ENCODE results near the gene NT5M.

DNA sequence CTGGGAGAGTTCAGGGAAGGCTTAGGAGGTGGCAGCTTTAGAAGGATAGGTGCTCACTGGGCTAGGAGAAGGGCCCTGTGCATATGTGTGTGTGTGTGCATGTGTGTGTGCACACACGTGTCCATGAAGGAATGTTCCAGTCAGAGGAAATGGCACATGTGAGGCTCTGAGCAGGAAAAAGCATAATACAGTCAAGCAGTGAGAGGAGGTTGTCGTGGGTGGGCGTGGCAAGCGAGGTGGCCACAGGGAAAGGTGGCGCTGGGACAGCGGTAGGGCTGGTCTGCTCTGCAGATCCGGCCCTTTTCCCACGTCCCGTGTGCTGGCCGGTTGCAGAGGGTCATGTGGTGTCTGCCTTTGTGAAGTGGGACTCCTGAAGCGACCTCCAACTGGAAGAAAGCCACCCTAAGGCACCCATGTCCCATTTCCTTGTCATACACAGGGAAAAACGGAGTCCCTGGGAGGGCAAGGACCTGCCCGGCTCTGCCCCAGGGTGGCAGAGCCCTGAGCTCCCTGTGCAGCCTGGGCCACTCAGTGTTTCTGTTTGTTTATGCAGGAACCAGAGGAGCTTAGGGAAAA is 40.1 kb downstream of the NT5M start:
- TF ChIP-seq ESRRG (CRISPR knock-in tag; IDR thresholded peaks at IDR 0.05) (no peak), CSDC2 (CRISPR knock-in tag; IDR thresholded peaks at IDR 0.05) (no peak), TOX (CRISPR knock-in tag; IDR thresholded peaks at IDR 0.05; ENCODE audit: borderline replicate concordance) (no peak), ZFP3 (CRISPR knock-in tag; IDR thresholded peaks at IDR 0.05) (no peak), ZFP30 (CRISPR knock-in tag; IDR thresholded peaks at IDR 0.05) (no peak), ARNTL (CRISPR knock-in tag; IDR thresholded peaks at IDR 0.05; ENCODE audit: borderline replicate concordance, low read depth) (no peak), ISL1 (CRISPR knock-in tag; IDR thresholded peaks at IDR 0.05) (no peak)
- TF ChIP-seq, protein P1, sequence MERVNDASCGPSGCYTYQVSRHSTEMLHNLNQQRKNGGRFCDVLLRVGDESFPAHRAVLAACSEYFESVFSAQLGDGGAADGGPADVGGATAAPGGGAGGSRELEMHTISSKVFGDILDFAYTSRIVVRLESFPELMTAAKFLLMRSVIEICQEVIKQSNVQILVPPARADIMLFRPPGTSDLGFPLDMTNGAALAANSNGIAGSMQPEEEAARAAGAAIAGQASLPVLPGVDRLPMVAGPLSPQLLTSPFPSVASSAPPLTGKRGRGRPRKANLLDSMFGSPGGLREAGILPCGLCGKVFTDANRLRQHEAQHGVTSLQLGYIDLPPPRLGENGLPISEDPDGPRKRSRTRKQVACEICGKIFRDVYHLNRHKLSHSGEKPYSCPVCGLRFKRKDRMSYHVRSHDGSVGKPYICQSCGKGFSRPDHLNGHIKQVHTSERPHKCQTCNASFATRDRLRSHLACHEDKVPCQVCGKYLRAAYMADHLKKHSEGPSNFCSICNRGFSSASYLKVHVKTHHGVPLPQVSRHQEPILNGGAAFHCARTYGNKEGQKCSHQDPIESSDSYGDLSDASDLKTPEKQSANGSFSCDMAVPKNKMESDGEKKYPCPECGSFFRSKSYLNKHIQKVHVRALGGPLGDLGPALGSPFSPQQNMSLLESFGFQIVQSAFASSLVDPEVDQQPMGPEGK (CRISPR knock-in tag; IDR thresholded peaks at IDR 0.05; ENCODE audit: borderline replicate concordance), result no peak
- TF ChIP-seq, protein P2, sequence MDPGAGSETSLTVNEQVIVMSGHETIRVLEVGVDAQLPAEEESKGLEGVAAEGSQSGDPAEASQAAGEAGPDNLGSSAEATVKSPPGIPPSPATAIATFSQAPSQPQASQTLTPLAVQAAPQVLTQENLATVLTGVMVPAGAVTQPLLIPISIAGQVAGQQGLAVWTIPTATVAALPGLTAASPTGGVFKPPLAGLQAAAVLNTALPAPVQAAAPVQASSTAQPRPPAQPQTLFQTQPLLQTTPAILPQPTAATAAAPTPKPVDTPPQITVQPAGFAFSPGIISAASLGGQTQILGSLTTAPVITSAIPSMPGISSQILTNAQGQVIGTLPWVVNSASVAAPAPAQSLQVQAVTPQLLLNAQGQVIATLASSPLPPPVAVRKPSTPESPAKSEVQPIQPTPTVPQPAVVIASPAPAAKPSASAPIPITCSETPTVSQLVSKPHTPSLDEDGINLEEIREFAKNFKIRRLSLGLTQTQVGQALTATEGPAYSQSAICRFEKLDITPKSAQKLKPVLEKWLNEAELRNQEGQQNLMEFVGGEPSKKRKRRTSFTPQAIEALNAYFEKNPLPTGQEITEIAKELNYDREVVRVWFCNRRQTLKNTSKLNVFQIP (CRISPR knock-in tag; IDR thresholded peaks at IDR 0.05; ENCODE audit: borderline replicate concordance, low read depth), result no peak
- TF ChIP-seq, protein P3, sequence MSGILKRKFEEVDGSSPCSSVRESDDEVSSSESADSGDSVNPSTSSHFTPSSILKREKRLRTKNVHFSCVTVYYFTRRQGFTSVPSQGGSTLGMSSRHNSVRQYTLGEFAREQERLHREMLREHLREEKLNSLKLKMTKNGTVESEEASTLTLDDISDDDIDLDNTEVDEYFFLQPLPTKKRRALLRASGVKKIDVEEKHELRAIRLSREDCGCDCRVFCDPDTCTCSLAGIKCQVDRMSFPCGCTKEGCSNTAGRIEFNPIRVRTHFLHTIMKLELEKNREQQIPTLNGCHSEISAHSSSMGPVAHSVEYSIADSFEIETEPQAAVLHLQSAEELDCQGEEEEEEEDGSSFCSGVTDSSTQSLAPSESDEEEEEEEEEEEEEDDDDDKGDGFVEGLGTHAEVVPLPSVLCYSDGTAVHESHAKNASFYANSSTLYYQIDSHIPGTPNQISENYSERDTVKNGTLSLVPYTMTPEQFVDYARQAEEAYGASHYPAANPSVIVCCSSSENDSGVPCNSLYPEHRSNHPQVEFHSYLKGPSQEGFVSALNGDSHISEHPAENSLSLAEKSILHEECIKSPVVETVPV (CRISPR knock-in tag; IDR thresholded peaks at IDR 0.05), result no peak
- TF ChIP-seq, protein P4, sequence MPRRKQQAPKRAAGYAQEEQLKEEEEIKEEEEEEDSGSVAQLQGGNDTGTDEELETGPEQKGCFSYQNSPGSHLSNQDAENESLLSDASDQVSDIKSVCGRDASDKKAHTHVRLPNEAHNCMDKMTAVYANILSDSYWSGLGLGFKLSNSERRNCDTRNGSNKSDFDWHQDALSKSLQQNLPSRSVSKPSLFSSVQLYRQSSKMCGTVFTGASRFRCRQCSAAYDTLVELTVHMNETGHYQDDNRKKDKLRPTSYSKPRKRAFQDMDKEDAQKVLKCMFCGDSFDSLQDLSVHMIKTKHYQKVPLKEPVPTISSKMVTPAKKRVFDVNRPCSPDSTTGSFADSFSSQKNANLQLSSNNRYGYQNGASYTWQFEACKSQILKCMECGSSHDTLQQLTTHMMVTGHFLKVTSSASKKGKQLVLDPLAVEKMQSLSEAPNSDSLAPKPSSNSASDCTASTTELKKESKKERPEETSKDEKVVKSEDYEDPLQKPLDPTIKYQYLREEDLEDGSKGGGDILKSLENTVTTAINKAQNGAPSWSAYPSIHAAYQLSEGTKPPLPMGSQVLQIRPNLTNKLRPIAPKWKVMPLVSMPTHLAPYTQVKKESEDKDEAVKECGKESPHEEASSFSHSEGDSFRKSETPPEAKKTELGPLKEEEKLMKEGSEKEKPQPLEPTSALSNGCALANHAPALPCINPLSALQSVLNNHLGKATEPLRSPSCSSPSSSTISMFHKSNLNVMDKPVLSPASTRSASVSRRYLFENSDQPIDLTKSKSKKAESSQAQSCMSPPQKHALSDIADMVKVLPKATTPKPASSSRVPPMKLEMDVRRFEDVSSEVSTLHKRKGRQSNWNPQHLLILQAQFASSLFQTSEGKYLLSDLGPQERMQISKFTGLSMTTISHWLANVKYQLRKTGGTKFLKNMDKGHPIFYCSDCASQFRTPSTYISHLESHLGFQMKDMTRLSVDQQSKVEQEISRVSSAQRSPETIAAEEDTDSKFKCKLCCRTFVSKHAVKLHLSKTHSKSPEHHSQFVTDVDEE (CRISPR knock-in tag; IDR thresholded peaks at IDR 0.05), result no peak

All from SK-N-SH treated with all-trans-retinoic acid at 6 μM for 48 hours (cell line).